ENCODE measurements around the gene JMJD1C.

GRCh38 chr10:63297941-63298340 lies 167.8 kb downstream of the JMJD1C start:
- no peak for TF ChIP-seq POLR2A (IDR thresholded peaks at IDR 0.05)
- TF ChIP-seq, protein P1, sequence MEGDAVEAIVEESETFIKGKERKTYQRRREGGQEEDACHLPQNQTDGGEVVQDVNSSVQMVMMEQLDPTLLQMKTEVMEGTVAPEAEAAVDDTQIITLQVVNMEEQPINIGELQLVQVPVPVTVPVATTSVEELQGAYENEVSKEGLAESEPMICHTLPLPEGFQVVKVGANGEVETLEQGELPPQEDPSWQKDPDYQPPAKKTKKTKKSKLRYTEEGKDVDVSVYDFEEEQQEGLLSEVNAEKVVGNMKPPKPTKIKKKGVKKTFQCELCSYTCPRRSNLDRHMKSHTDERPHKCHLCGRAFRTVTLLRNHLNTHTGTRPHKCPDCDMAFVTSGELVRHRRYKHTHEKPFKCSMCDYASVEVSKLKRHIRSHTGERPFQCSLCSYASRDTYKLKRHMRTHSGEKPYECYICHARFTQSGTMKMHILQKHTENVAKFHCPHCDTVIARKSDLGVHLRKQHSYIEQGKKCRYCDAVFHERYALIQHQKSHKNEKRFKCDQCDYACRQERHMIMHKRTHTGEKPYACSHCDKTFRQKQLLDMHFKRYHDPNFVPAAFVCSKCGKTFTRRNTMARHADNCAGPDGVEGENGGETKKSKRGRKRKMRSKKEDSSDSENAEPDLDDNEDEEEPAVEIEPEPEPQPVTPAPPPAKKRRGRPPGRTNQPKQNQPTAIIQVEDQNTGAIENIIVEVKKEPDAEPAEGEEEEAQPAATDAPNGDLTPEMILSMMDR (IDR thresholded peaks at IDR 0.05) = no peak
